Measurements from ENCODE around the gene PRPF31. TPM values are rescaled to one million over a fixed set of nuclear protein-coding genes. Genes with fewer than 3 reads are reported as not detected.

Gene PRPF31
- total RNA-seq, 1 experiment from 2014 or later: 84.4 TPM

DNA sequence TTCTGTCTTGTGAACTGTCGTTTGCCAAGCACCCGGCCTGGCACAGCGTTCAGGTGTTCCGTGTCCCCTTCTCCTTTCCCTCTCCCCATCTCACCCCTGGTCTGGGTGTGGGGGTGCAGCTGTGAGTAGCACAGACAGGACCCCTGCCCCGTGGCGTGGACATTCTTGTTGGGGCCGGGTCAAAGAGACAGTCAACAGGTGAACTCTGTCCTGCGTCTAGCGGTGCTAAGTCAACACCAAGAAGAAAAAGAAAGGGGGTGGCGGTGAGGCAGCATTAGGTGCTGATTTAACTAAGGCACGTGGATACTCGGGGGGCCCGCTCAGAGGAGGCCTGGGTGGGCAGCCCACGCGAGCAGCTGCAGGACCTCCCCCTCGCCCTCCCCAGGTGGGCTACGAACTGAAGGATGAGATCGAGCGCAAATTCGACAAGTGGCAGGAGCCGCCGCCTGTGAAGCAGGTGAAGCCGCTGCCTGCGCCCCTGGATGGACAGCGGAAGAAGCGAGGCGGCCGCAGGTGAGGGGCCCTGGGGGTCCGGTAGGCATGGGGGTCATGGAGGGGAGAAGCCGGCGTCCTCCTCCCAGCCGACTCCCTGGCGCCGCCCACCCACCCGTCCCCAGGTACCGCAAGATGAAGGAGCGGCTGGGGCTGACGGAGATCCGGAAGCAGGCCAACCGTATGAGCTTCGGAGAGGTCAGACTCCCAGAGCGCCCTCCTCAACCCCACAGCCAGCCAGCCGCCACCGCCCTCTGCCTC lies 12.3 kb downstream of the PRPF31 start:
- TF ChIP-seq, protein P1, sequence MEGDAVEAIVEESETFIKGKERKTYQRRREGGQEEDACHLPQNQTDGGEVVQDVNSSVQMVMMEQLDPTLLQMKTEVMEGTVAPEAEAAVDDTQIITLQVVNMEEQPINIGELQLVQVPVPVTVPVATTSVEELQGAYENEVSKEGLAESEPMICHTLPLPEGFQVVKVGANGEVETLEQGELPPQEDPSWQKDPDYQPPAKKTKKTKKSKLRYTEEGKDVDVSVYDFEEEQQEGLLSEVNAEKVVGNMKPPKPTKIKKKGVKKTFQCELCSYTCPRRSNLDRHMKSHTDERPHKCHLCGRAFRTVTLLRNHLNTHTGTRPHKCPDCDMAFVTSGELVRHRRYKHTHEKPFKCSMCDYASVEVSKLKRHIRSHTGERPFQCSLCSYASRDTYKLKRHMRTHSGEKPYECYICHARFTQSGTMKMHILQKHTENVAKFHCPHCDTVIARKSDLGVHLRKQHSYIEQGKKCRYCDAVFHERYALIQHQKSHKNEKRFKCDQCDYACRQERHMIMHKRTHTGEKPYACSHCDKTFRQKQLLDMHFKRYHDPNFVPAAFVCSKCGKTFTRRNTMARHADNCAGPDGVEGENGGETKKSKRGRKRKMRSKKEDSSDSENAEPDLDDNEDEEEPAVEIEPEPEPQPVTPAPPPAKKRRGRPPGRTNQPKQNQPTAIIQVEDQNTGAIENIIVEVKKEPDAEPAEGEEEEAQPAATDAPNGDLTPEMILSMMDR (conservative IDR thresholded peaks at IDR 0.05): no peak
- no peak overlapping the region for H2BK15ac ChIP-seq (ENCODE audit: low read depth, low read length)
- H3K14ac ChIP-seq (ENCODE audit: insufficient read depth, low read length): no peak overlapping the region
- DNase-seq: no peak
- Mint-ChIP-seq H3K36me3 (ENCODE audit: insufficient read depth in 1 of 3, low read depth in 3 of 3) (peaks cover 37 to 79% (median 74%) of the 10 kb centered on the region in 3 experiments; a peak in 6 of 7 replicates), H3K27me3 (ENCODE audit: low read depth) (no peaks in the 10 kb centered on the region), H3K4me3 (no peak overlapping the region), H3K9me3 (no peaks in the 10 kb centered on the region), H3K4me1 (no peaks in the 10 kb centered on the region), H3K27ac (no peak overlapping the region)
- H3K4me1 ChIP-seq (ENCODE audit: insufficient read depth, low read length): no peaks in the 10 kb centered on the region
- no CpG with 5 or more reads among the region's 44 CpGs for whole genome bisulfite sequencing (ENCODE audit: extremely low coverage, insufficient read length, low lambda C conversion rate)
- H2BK12ac ChIP-seq (ENCODE audit: insufficient read length, low read depth, low read length): no peak overlapping the region
- H4K8ac ChIP-seq (replicated peaks; ENCODE audit: insufficient read length, low read depth, low read length): no peak overlapping the region
- no peak overlapping the region for H3K9ac ChIP-seq (ENCODE audit: extremely low read depth, insufficient read length, low read length)
- no peaks in the 10 kb centered on the region for H3K23me2 ChIP-seq (ENCODE audit: insufficient read length, low read depth, low read length, poor library complexity, severe bottlenecking)
- no peak overlapping the region for H3K56ac ChIP-seq (ENCODE audit: insufficient read length, low read depth, low read length)
- no peaks in the 10 kb centered on the region for H4K20me1 ChIP-seq (ENCODE audit: control insufficient read depth, insufficient read depth, insufficient read length)
- no peak overlapping the region for H4K91ac ChIP-seq (ENCODE audit: insufficient read length, low read depth, low read length)
- no peak overlapping the region for H2AFZ ChIP-seq (ENCODE audit: low read length)
- no peak overlapping the region for H2BK5ac ChIP-seq (ENCODE audit: insufficient read length, low read length)
- no peak overlapping the region for H3T11ph ChIP-seq (ENCODE audit: low read length)
- H4K5ac ChIP-seq (ENCODE audit: insufficient read length, low read depth, low read length): no peak overlapping the region
- no peaks in the 10 kb centered on the region for H3K9me3 ChIP-seq (ENCODE audit: control insufficient read depth, low read depth, low read length)
- no peak overlapping the region for H3K23ac ChIP-seq (ENCODE audit: insufficient read length, low read depth, low read length)
- H2BK120ac ChIP-seq (ENCODE audit: low read depth, low read length, poor library complexity, severe bottlenecking): no peak overlapping the region
- no peak overlapping the region for H3K27ac ChIP-seq (ENCODE audit: insufficient read length, low read depth, low read length)
- H3K4me2 ChIP-seq (ENCODE audit: insufficient read depth, insufficient read length, low read length): no peak overlapping the region
- H2AK5ac ChIP-seq (ENCODE audit: insufficient read length, low read length): no peak overlapping the region
- no peaks in the 10 kb centered on the region for H3K79me2 ChIP-seq (ENCODE audit: insufficient read depth, low read length)
- H2BK20ac ChIP-seq (ENCODE audit: low read depth, low read length, poor library complexity, severe bottlenecking): no peak overlapping the region
- H3K27me3 ChIP-seq (ENCODE audit: insufficient read depth, low read length): no peaks in the 10 kb centered on the region
- H3K18ac ChIP-seq (ENCODE audit: insufficient read length, low read depth, low read length): no peak overlapping the region
- H3K79me1 ChIP-seq (ENCODE audit: insufficient read depth, low read depth, low read length, poor library complexity, severe bottlenecking): no peaks in the 10 kb centered on the region
- H3K4ac ChIP-seq (ENCODE audit: low read depth, low read length): no peak overlapping the region
